Measurements from ENCODE around the gene PROK1.
A peak's percentile ranks its signal among the peaks of the same experiment; 100 is the strongest.
"Not testable (repeated sequence)": the region's sequence is repeated elsewhere in the genome, so short reads cannot be mapped to it uniquely, and the experiment has no call there.

Gene PROK1

GRCh38 chr1:110434946-110435345 lies 16.0 kb upstream of the PROK1 start:
- DNase-seq: no peak

GRCh38 chr1:110436635-110437034 lies 14.3 kb upstream of the PROK1 start:
- DNase-seq: no peak

- not testable (repeated sequence) for DNase-seq
Observed at GRCh38 chr1:110437645-110438299, 13.2 kb upstream of the PROK1 start.

- no peak for DNase-seq
Observed at GRCh38 chr1:110438893-110439292, 12.1 kb upstream of the PROK1 start.

DNA sequence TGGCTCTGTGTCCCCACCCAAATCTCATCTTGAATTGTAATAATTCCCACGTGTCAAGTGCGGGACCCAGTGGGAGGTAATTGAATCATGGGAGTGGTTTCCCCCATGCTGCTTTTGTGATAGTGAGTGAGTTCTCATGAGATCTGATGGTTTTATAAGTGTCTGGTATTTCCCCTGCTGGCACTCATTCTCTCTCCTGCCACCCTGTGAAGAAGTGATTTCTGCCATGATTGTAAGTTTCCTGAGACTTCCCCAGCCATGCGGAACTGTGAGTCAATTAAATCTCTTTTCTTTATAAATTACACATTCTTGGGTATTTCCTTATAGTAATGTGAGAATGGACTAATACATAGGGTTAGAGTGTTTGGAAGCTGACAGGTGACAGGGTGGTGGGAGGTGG lies 11.1 kb upstream of the PROK1 start:
- not testable (repeated sequence) for DNase-seq

DNA sequence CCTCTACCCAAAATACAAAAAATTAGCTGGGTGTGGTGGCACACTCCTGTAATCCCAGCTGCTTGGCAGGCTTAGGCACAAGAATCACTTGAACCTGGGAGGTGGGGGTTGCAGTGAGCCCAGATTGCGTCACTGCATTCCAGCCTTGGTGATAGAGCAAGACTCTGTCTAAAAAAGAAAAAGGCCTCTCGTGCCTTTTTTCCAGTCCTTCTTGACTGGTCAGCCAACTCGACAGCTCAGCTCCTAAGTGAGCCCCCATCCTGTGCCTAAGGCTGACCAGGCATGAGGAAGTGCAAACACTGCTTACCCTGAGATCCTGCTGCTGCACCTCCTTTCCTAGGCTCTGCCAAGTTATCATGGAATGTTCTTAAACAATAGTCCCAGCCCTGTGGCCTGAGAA lies 10.1 kb upstream of the PROK1 start:
- DNase-seq: no peak

- DNase-seq: no peak
Observed at GRCh38 chr1:110441888-110442287, 9.1 kb upstream of the PROK1 start.

GRCh38 chr1:110443451-110443850 lies 7.5 kb upstream of the PROK1 start:
- DNase-seq: no peak

DNA sequence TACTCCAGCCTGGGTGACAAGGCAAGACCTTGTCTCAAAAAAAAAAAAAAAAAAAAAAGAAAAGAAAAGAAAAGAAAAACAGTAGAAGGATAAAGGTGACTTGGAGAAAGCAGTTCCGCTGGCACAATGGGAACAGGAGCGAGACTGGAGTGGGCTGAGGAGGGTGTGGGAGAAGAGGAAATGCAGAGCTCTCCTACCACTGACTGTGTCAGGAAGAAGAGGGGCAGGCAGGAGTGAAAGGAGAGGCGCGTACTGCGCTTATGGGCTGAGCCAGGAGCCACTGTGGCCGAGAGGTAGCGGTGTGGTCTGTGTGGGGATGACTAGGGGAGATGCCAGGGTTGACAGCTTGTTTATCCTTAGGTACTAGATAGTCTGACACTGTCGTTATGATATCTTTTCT lies 6.4 kb upstream of the PROK1 start:
- no peak for DNase-seq

DNA sequence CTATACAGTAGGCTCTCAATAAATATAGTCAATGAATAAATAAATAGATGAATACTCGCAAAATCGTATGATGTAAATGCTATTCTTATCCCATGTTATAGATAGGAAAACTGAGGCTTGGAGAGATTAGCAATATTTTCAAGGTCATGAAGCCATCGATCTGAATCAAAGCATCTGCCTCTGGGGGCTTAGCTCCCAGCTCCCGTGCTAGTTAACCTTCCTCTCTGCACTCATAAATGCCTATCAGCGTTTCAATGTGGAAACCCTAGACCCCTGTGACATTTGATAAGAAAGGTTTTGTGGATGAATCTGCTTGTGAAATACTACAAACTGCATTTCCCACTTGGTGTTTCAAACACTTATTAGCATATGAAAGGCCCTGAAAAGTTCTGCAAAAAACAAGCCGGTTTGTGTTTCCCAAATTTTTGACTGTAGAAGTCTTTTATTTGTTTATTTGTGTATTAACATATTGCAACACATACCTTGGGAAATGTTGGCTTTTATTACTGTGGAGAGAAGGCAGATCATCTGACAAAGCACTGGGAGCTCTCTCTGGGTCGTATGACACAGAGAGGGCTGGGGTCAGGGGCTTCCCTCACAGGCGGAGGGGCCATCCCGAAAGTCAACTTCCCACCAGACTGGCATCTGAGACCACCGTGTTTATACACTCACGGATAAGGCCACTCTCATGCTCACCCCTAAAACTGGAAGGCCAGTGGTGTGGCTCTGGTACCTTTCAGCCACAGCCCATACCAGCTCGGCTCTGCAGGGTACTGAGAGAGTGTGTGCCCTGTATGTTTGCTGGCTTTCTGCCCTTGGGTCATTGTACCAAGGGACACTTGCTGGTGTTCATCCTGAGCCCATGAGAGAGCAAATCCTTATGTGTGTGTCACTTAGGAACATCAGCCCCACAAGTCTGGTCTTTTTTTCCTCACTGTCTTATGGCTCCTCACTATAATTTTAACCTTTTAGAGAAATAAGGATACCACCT lies 993 bp upstream of the PROK1 start:
- no peak for DNase-seq

DNA sequence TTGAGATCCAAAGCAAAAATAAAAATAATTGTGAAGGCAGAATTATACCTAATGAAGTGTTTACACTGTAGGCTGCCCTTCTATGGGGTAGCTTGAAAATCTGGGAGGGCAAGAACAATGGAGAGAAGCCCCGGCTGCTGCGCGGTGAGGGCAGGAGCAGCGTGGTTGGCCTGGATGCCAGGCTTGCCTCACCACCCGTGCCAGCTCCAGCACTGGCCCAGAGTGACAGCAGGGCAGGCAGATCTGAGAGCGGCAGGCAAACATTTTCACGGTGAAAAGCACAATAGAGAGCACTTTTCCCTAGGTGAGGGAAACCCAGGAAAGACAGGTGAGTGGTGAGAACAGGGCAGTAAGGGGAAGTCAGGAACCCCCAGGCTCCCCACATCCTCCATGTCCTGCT lies 1.4 kb downstream of the PROK1 start:
- DNase-seq: no peak

DNA sequence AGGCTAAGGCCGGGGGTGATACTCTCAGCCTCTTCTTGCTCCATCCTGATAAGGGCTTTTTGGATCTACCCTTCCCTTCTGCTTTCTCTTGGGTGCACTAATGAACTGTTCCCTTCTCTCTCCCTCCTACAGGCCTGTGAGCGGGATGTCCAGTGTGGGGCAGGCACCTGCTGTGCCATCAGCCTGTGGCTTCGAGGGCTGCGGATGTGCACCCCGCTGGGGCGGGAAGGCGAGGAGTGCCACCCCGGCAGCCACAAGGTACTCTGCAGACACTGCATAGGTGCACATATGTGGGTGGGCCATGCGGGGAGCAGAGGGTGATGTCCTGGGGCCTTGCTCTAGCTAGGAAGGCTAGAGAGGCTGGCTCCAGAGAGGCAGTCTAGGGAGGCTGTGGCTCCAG lies 2.9 kb downstream of the PROK1 start:
- no peak for DNase-seq

DNA sequence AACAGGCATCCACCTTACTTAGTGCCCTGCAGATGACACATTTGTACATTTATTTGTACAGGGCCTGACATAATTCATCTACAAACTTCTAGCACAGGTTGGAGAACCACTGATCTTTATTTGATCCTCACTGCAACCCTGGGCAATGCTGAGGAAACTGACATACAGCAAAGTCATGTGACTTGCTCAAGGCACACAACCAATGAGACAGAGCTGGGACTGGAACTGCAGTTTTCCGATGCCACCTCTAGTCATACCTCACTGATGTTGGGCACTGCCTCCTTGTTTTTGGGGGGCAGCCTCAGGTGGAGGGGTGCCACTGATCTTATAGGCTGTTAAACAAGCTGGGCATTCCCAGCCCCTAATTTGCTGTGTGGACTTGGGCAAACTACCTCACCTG lies 3.4 kb downstream of the PROK1 start:
- DNase-seq: no peak

- no peak for DNase-seq
Observed at GRCh38 chr1:110455151-110455550, 4.2 kb downstream of the PROK1 start.

DNA sequence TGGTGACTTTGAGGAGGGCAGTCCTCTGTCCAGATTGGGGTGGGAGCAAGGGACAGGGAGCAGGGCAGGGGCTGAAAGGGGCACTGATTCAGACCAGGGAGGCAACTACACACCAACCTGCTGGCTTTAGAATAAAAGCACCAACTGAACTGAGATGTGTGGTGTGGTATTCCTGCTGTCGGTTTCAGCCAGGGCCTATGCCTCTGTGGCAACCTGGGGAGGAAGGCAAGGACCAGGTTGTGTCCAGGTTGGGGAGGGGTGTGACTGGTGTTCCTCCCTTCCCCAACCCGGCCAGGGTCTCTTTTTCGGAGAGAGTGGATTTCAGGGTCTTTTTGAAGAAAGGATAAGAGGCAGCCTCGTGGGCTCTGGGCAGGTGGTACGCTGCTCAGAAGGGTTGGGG lies 6.3 kb downstream of the PROK1 start:
- DNase-seq: no peak

DNA sequence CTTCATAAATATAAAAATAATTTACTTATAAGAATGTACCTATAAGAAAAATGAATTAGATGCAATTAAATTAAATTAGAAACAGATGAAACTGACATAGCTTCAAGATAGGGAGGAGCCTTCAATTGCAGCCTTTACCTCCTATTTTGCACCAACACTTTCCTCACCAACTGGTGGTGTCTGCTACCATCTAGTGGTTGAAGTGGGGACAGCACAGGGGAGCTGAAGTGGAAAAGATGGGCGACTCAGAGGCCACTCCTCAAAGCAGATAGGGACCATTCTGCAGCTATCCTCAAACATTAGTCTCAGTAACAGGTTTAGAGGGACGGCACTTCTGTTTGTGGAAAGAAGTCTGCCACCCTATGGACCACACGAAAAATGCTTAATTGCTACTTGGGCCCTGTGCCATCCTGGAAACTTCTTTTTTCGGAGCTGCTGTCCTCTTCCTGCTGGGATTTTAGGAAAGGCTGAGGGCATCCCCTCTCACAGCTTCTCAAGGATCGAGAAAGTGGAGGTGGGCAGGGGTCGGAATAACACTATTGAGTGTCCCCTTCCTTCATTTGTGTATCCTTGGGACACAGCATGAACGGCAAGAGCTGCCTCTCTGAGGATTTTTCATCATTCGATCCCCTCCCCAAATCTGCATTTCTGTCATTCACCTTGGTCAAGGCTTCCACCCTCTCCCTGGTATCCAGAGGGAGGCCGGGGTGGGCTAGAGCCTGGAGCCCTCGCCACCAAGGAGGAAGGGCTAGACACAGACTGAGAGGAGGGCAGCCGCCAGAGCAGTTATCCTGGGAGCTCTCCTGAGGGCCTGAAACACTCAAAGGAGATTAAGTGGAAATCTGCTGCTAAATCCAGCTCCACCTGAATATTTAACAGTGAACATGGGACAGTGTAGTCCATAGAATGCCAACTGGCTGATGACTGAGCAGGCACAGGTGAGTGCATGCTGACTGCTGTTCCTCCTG lies 9.6 kb downstream of the PROK1 start:
- DNase-seq: peak; percentile 83

DNA sequence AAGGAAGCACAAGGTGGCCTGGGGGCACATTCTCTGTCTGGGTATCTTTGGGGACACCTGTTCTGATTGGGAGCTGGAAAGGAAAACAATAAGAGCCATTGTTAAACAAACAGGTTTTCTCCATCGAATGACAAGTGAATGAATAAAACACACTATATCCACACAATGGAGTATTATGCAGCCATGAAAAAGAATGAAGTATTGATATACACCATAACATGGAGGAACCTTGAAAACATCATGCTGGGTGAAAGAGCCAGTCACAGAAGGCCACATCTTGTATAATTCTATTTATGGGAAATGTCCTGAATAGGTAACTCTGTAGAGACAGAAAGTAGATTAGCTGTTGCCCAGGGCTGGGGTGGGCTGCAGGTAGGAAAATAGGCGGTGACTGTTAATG lies 11.1 kb downstream of the PROK1 start:
- no peak for DNase-seq

GRCh38 chr1:110462964-110463363 lies 12.0 kb downstream of the PROK1 start:
- no peak for DNase-seq

- DNase-seq: no peak
Observed at GRCh38 chr1:110463725-110464124, 12.8 kb downstream of the PROK1 start.

DNA sequence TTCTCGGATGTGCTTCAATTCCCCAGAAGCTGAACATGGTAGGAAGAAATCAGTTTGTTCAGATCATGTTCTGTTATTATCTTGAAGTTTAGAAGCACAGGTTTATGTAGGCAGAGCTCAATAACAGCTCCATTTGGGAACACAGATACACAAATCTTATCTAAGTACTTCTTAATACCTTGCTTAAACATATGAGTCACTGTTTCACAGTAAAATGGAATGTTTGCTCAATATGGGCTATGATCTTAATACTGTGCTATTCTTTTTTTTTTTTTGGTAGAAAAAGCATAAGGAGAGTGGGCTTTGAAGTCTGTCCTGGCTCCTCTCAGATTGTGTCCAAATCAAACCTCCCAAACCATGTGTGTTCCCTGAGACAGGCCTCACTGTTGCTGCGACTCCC lies 13.4 kb downstream of the PROK1 start:
- DNase-seq: no peak

- DNase-seq: no peak
Observed at GRCh38 chr1:110465038-110465813, 14.3 kb downstream of the PROK1 start.

DNA sequence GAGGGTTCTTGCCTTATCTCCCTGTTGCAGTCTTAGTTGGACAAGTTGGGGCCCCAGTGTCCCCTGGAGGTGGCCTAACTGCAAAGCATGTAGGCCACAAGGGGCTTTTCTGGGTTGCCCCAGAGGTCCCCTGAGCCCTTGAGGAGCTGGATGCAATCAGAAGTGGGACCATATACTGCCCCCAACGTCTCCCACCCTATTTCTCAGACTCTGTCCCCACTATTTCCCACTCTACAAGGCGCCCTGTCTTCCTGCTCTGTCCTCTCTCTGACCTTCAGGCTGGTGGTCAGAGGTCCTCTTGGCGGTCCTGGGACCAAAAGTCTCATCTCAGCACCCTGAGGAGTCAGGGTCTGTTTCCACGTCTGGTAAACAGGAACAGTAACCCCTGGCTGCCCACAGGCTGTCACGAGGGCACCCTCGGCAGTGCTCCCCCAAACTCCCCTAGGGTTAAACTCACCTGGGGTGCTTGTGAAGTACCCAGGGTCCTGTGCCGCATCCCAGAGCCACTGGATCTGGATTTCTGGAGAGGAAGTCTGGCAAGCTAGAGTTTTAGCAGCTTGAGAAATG lies 14.9 kb downstream of the PROK1 start:
- no peak for DNase-seq

Data from CD4-positive, alpha-beta T cell treated with Interleukin-17A for 4 hours (primary cell).